Stomach (tissue), 9 donors: ENCODE data around the gene PRKG1. TPM values are rescaled to one million over a fixed set of nuclear protein-coding genes. Genes with fewer than 3 reads are reported as not detected.

Source experiments
- DNase-seq, 2 donors: peaks; one replicate each; pipeline versions ENCODE4 v3.0.0 to v3.0.0-alpha.2; 2013 to 2019
- H3K27ac ChIP-seq, 5 donors: fragments of 200-600 bp in 4 of 5; sonication (generic) in 4 of 5; one replicate each; pipeline ENCODE4 v1.5.1; 2013 to 2019; ENCODE audit warnings: mild to moderate bottlenecking in 1 of 5, moderate library complexity in 1 of 5
- H3K27me3 ChIP-seq, 3 donors: fragments of 200-600 bp; sonication (generic); one replicate each; pipeline ENCODE4 v1.5.1; 2017 to 2019; ENCODE audit warnings: mixed run types in 1 of 3
- H3K36me3 ChIP-seq, 4 donors: fragments of 200-600 bp; sonication (generic); 1 replicate in 3 of 4; 2 replicates in 1 of 4; pipeline ENCODE4 v1.5.1; 2016 to 2019
- H3K4me1 ChIP-seq, 4 donors: fragments of 200-600 bp; sonication (generic); one replicate each; pipeline ENCODE4 v1.5.1; 2016 to 2019
- H3K4me3 ChIP-seq, 4 donors: fragments of 200-600 bp; sonication (generic) in 3 of 4; one replicate each; pipeline ENCODE4 v1.5.1; 2016 to 2019; ENCODE audit warnings: mild to moderate bottlenecking in 1 of 4
- H3K9me3 ChIP-seq, 4 donors: fragments of 200-600 bp; sonication (generic); one replicate each; pipeline ENCODE4 v1.5.1; 2016 to 2019
- CTCF ChIP-seq, 7 experiments: fragments of 450-650 bp in 4 of 7; fragments of 200-600 bp in 3 of 7; sonication (generic) in 3 of 7; IDR thresholded peaks; one replicate each; pipeline ENCODE4 v1.5.1; 2016 to 2019; ENCODE audit warnings: antibody characterized with exemption in 7 of 7, control low read depth in 2 of 7, mild to moderate bottlenecking in 1 of 7
- EP300 ChIP-seq: sonication (generic); formaldehyde crosslinking; IDR thresholded peaks from one replicate; pipeline ENCODE4 v1.6.1; 2017; ENCODE audit warnings: antibody characterized with exemption
- POLR2A ChIP-seq, 4 donors: fragments of 450-650 bp; IDR thresholded peaks; one replicate each; pipeline ENCODE4 v1.6.1; 2016; ENCODE audit warnings: antibody characterized with exemption in 4 of 4, control low read depth in 2 of 4, mild to moderate bottlenecking in 1 of 4, moderate library complexity in 1 of 4
- POLR2AphosphoS5 ChIP-seq, 3 donors: sonication (generic); formaldehyde crosslinking; IDR thresholded peaks; one replicate each; pipeline ENCODE4 v1.6.1; 2016; ENCODE audit warnings: antibody characterized with exemption in 3 of 3
- WGBS, 5 donors: extraction: QIAGEN DNeasy Blood & Tissue Kit in 3 of 5; methylation state at CpG; one replicate each; pipeline versions ENCODE4 v1.1.5 to v1.1.7; 2013 to 2018; 5-methylcytosine and 5-hydroxymethylcytosine counted together
- intact Hi-C: fragments of 100-400 bp; cut with DNase I; formaldehyde crosslinking; loops from one replicate; pipeline ENCODE4 v1.15.1; 2023; ENCODE audit warnings: low total_unique reads
- polyA plus RNA-seq, 3 donors: library from polyadenylated mRNA; stranded (reverse); fragments of 200-250 nt; gene quantifications; one replicate each; pipeline ENCODE4 v1.2.3, GENCODE V29; 2013
- total RNA-seq, 5 donors: library from RNA; depleted of rRNA; stranded (reverse); fragments of >200 nt; gene quantifications; one replicate each; pipeline versions ENCODE4 v1.1.0 to v1.2.3, GENCODE V29; 2014 to 2016
- donor health status: healthy with polysubstance abuse.
- donor health status: Bipolar disorder and iron deficiency.
- donor health status: healthy.

Gene PRKG1
- total and polyA plus RNA-seq, 8 donors = 1.5 to 89.2 (median 14.3) TPM

GRCh38 chr10:51235865-51236264 is 161.6 kb downstream of the PRKG1 start:
- Histone ChIP-seq H3K27ac (no peak overlapping the region), H3K27me3 (no peaks in the 10 kb centered on the region), H3K4me1 (peaks cover 0 to 15% (median 4%) of the 10 kb centered on the region in 4 donors), H3K36me3 (no peaks in the 10 kb centered on the region), H3K4me3 (no peak overlapping the region), H3K9me3 (no peaks in the 10 kb centered on the region)
- 86 to 95% (median 94%) methylated on average over 1 of the region's 1 CpG for WGBS, 5 donors
- no peak for DNase-seq
- intact Hi-C loops = no loop called here
- TF ChIP-seq EP300 = no peak
- no peak for TF ChIP-seq POLR2A (IDR thresholded peaks at IDR 0.05)
- TF ChIP-seq CTCF (IDR thresholded peaks at IDR 0.05) = no peak
- no peak for TF ChIP-seq POLR2AphosphoS5 (IDR thresholded peaks at IDR 0.05)

GRCh38 chr10:51239006-51239405 is 164.7 kb downstream of the PRKG1 start:
- Histone ChIP-seq H3K27me3 (no peaks in the 10 kb centered on the region), H3K9me3 (no peaks in the 10 kb centered on the region), H3K4me3 (no peak overlapping the region), H3K4me1 (no peaks in the 10 kb centered on the region), H3K36me3 (no peaks in the 10 kb centered on the region), H3K27ac (no peak overlapping the region)
- no peak for DNase-seq
- TF ChIP-seq POLR2AphosphoS5 (IDR thresholded peaks at IDR 0.05) (no peak), EP300 (no peak), CTCF (IDR thresholded peaks at IDR 0.05) (no peak), POLR2A (IDR thresholded peaks at IDR 0.05) (no peak)
- intact Hi-C loops = no loop called here
- WGBS, 5 donors = 77 to 90% (median 80%) methylated on average over 4 of the region's 4 CpGs

DNA sequence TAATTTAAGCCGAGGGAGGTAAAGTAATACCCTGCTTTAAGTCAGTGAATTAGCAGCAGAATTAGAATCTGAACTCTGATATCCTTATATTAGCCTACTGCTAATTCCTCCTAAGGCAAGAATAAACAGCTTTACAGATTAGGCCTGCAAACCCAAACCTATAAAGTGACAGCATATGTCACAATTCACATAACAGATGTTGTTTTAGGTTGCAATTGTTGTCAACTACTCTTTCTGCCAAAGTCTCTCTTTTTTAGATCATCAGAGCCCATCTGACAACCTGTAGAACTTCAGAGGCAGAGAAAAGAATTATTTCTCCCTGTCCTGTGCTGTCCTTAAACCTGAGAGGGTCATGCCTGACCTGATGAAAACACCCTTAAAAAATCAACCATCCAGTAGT is 167.2 kb downstream of the PRKG1 start:
- no peak for DNase-seq
- Histone ChIP-seq H3K9me3 (no peaks in the 10 kb centered on the region), H3K36me3 (no peaks in the 10 kb centered on the region), H3K27me3 (no peaks in the 10 kb centered on the region), H3K27ac (no peak overlapping the region), H3K4me1 (peaks cover 0 to 7% (median 0%) of the 10 kb centered on the region in 4 donors), H3K4me3 (no peak overlapping the region)
- 87 to 97% (median 90%) methylated on average over 1 of the region's 1 CpG for WGBS, 5 donors
- no peak for TF ChIP-seq POLR2A (IDR thresholded peaks at IDR 0.05)
- TF ChIP-seq EP300 = no peak
- TF ChIP-seq CTCF (IDR thresholded peaks at IDR 0.05) = no peak
- TF ChIP-seq POLR2AphosphoS5 (IDR thresholded peaks at IDR 0.05) = no peak
- intact Hi-C loops = no loop called here

- H3K36me3 ChIP-seq = no peaks in the 10 kb centered on the region
- no peaks in the 10 kb centered on the region for H3K9me3 ChIP-seq
- H3K4me1 ChIP-seq = peaks cover 0 to 7% (median 0%) of the 10 kb centered on the region in 4 donors
- no peak for DNase-seq
- TF ChIP-seq EP300 (no peak), POLR2AphosphoS5 (IDR thresholded peaks at IDR 0.05) (no peak), CTCF (IDR thresholded peaks at IDR 0.05) (no peak), POLR2A (IDR thresholded peaks at IDR 0.05) (no peak)
- intact Hi-C loops = no loop called here
- H3K27ac ChIP-seq = no peak overlapping the region
- WGBS, 5 donors = 37 to 68% (median 48%) methylated on average over 2 of the region's 2 CpGs
- H3K27me3 ChIP-seq = no peaks in the 10 kb centered on the region
- no peak overlapping the region for H3K4me3 ChIP-seq
Observed at GRCh38 chr10:51242393-51242792, 168.1 kb downstream of the PRKG1 start.
